HL-60 (cell line): ENCODE data around the gene TMC3.

ENCODE experiments used
- DNase-seq, 2 experiments: peaks; one replicate each; pipeline ENCODE4 v3.0.0-alpha.2; 2010 to 2020; ENCODE audit warnings: low read depth in 1 of 2, low spot score in 1 of 2
- H3K27ac ChIP-seq: fragments of 250-450 bp; sonication (Bioruptor Pico); replicated peaks from 2 replicates; pipeline ENCODE4 v1.5.1; 2020; ENCODE audit warnings: mild to moderate bottlenecking, moderate library complexity
- H3K27me3 ChIP-seq: fragments of 250-450 bp; sonication (Bioruptor Pico); 2 replicates; pipeline ENCODE4 v1.5.1; 2021; ENCODE audit warnings: mild to moderate bottlenecking, moderate library complexity; ENCODE audit not compliant: insufficient read depth, poor library complexity, severe bottlenecking
- H3K4me3 ChIP-seq: replicated peaks from 2 replicates; pipeline ENCODE4 v1.5.1; 2011; ENCODE audit warnings: mild to moderate bottlenecking, control low read depth, low read length; ENCODE audit not compliant: insufficient read depth
- GABPA ChIP-seq: IDR thresholded peaks from 2 replicates; pipeline ENCODE4 v1.6.1; 2012; ENCODE audit warnings: low read depth
- POLR2AphosphoS5 ChIP-seq: IDR thresholded peaks from 2 replicates; pipeline ENCODE4 v1.6.1; 2012; ENCODE audit warnings: low read depth
- REST ChIP-seq: IDR thresholded peaks from 2 replicates; pipeline ENCODE4 v1.6.1; 2012; ENCODE audit warnings: low read depth; ENCODE audit not compliant: insufficient replicate concordance
- SPI1 ChIP-seq: IDR thresholded peaks from 2 replicates; pipeline ENCODE4 v1.6.1; 2012; ENCODE audit warnings: low read depth, mild to moderate bottlenecking, borderline replicate concordance
- TF ChIP-seq, protein P1 (sequence below): IDR thresholded peaks from one replicate; pipeline ENCODE4 v1.5.1; 2011; ENCODE audit warnings: low read length, control low read depth, inconsistent platforms; ENCODE audit not compliant: insufficient read depth

TMC3 gene

GRCh38 chr15:81323944-81324881, 49.8 kb downstream of the TMC3 start, which contains the start of gene STARD5:
TSS of gene STARD5 (minus strand) at chr15:81324141. CDS start at chr15:81324099, 42 bp downstream.
- H3K27ac ChIP-seq = 0 out of 2 replicates have a peak within 1 kb of the TSS, but pooled peaks have one; percentile 25

DNA sequence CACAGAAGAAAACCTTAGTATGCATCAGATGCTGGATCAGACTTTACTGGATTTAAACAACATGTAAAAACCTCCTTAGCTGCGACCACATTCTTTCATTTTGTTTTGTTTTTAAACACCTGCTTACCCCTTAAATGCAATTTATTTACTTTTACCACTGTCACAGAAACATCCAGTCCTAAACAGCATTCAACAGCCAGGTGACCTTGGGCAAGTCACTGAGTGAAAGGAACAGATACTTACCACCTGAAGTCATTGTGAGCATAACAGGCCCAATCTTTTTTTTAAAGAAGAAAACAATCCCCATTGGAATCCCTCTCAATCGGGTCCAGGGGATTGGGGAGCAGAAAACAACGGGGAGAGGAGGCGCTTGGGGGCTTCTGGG, 50.5 kb downstream of the TMC3 start:
- TF ChIP-seq, protein P1, sequence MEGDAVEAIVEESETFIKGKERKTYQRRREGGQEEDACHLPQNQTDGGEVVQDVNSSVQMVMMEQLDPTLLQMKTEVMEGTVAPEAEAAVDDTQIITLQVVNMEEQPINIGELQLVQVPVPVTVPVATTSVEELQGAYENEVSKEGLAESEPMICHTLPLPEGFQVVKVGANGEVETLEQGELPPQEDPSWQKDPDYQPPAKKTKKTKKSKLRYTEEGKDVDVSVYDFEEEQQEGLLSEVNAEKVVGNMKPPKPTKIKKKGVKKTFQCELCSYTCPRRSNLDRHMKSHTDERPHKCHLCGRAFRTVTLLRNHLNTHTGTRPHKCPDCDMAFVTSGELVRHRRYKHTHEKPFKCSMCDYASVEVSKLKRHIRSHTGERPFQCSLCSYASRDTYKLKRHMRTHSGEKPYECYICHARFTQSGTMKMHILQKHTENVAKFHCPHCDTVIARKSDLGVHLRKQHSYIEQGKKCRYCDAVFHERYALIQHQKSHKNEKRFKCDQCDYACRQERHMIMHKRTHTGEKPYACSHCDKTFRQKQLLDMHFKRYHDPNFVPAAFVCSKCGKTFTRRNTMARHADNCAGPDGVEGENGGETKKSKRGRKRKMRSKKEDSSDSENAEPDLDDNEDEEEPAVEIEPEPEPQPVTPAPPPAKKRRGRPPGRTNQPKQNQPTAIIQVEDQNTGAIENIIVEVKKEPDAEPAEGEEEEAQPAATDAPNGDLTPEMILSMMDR = no peak
- TF ChIP-seq REST (no peak), GABPA (no peak), SPI1 (no peak), POLR2AphosphoS5 (no peak)
- no peaks in the 10 kb centered on the region for H3K27me3 ChIP-seq
- no peak overlapping the region for H3K27ac ChIP-seq
- peak overlapping the region; percentile 78 for H3K4me3 ChIP-seq
- no peak for DNase-seq

More at GRCh38 chr15:81323944-81324881, 49.8 kb downstream of the TMC3 start, which contains the start of gene STARD5:
- peak; percentile 87 to 97 for DNase-seq
- TF ChIP-seq, protein P1 = no peak
- no peak for TF ChIP-seq GABPA
- no peak for TF ChIP-seq SPI1
- TF ChIP-seq POLR2AphosphoS5 = no peak
- TF ChIP-seq REST = no peak
- Histone ChIP-seq H3K27me3 (no peaks in the 10 kb centered on the region), H3K4me3 (peak within 1 kb of the TSS; percentile 78)

GRCh38 chr15:81322676-81323253, 51.2 kb downstream of the TMC3 start:
- no peak overlapping the region for H3K27ac ChIP-seq
- no peak overlapping the region for H3K4me3 ChIP-seq
- DNase-seq = no peak
- H3K27me3 ChIP-seq = no peaks in the 10 kb centered on the region
- TF ChIP-seq REST (no peak), POLR2AphosphoS5 (no peak), SPI1 (no peak), GABPA (no peak)
- TF ChIP-seq, protein P1 = no peak
